ENCODE measurements around the gene FCRL5. TPM values are rescaled to one million over a fixed set of nuclear protein-coding genes. Genes with fewer than 3 reads are reported as not detected.
A peak's percentile ranks its signal among the peaks of the same experiment; 100 is the strongest.
"Not testable (repeated sequence)": the region's sequence is repeated elsewhere in the genome, so short reads cannot be mapped to it uniquely, and the experiment has no call there.

Gene FCRL5
- not detected in 2 replicates for total RNA-seq (2014; rRNA removed)
- not detected for polyA plus RNA-seq (2012)

DNA sequence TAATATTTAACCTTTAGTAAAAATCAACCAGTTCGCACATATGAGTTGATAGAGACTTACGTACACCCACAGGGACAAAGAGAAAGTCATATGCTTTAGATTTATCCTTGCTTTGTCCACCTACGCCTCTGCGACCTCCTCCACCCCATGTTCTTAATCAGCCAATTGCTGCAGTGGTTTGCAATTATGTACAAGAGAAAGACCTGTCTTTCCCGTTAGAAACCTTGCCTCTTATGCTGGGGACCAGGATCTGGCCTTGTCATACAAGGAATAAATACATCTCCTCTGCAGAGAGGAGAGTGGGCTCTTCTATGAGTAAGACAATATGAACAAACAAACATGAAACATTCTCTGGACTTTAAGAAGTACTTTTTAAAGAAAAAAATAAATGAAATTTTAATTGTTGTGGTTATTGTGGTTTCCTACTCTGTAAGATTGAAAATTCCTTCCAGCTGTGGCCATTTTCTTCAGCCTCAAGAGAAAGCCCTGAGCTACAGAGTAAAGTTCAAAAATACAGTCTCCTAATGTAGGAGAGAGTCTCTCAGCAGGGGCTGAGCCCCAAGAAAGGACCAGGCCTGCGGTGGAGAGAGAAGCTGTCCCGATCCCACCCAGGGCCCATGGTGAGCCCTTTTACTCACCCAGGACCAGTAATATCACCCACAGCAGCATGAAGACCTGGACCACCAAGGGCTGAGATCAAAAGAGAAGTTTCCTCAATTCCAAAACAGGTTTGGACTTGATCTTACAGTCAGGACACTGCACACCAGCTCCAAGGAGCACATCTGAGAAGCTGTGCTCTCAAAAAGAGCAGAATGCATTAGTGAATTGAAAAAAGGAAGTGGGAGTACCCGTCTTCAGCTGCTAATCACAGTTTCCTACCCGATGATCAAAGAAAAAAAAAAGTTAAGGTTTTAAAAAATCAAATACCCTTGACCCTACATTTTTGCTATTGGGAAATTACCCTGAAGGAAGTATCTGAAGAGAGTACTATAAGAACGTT, at the start of gene FCRL5:
TSS of gene FCRL5 (minus strand) at position 822 of the 1,000 bp plus-strand sequence. CDS start at position 669, 153 bp downstream.
- no peak for DNase-seq (ENCODE audit: low read depth)

DNA sequence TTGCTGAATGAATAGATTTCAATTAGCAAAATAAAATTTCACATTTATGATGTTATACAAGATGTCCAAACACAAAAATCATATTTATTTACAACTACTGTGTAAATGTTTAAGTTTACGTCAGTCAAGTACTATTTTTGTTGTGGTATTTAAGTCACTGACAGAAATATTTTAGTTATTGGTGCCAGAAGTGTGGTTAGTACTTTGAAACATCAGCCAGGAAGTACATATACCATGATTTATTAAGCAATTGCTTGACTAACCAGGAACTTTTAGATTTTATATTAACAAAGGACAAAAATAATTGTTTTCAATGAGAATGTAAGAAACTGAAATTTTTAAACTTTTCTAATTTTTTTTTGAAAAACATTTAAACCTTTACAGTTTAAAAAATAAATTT, 47.9 kb upstream of the FCRL5 start:
- no peak for DNase-seq (ENCODE audit: low read depth)

DNA sequence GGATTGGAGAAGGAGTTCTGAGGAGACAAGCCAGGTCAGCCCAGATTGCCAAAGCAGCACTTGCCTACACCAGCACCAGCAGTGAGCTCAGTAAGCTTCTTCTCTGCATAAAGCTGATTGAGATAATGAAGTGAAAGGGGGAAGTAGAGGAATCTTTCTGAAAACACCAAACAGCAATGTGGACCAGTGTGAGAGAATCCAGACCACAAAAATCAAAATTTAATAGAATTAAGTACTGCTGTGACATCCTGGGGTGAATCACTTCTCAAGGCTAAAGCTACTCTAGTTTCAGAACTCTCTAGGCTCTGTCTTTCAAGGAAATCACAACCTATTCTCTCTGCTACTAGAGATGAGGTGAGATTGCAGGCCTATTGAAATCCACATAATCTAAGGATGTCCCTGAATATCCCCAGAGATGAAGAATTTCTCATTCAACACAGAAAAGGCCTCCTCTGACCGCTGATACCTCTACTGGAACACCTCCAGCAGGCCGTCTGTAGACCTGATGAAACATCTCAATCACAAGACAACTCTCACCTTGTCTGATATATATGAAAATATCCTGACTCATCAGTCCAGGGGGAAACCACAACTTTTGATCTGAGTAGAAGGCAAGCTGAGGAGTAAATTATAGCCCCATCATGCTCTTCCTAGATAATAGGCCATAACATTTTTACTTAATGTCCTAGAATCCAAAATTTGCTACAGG, 45.8 kb upstream of the FCRL5 start, which contains the start of gene FCRL4:
TSS of gene FCRL4 (minus strand) at position 127 of the 709 bp plus-strand sequence. CDS start 141 bp downstream, outside the sequence.
- DNase-seq (ENCODE audit: low read depth), result no peak

DNA sequence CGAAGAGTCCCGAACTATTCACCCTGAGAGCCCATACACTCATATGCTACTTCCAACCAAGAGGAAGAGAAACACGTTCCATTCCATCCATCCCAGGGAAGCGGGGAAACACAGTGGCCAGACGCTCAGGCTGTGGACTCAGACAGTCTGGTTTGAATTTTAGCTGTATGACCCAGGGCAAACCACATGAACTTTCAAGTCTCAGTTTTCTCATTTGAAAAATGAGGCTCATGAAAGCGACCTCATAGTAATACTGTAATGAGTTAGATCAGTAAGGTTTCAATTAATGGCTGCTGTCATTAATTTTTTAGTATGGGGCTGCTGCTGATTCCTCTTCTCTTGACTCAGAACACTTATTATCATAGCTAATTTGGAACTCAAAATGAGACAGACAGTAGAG, 44.1 kb upstream of the FCRL5 start:
- DNase-seq (ENCODE audit: low read depth), result no peak

DNA sequence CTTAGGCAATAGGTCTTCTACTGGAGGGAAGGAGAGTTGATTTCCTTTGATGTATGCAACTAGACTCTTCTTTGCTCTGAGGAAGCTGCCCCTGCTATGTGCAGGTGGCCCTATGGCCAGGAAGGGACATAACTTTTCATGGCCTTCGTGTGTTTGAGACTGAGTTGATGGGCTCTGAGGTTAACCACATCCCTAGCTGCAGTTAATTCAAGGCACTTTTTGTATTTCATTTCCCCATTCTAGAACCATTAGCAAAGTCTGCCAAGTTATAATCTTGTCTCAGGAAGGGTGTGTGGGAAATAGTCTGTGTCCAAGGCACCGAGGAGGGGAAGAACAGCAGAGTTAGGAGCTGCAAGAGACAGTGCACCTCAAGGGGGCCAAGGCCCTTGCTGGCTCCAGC, 43.0 kb upstream of the FCRL5 start:
- DNase-seq (ENCODE audit: low read depth), result no peak

DNA sequence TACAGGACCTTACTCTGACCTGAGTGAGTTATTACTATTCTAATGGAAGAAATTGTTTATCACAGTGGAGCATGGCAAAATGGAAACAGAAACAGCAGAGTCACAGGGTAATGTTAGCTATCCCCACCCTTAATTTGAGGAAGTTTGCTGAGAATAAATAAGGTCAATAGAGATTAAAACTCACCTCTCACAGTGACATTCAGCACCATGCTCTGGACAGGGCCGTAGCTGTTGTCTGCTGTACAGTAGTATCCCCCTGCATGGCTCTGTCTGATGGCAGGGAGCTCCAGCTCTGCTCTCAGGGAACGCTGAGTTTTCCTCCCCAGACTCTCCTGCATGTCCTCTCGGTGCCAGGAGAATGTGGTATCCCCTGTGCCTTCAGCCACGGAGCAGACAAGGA, 33.7 kb upstream of the FCRL5 start:
- no peak for DNase-seq (ENCODE audit: low read depth)

DNA sequence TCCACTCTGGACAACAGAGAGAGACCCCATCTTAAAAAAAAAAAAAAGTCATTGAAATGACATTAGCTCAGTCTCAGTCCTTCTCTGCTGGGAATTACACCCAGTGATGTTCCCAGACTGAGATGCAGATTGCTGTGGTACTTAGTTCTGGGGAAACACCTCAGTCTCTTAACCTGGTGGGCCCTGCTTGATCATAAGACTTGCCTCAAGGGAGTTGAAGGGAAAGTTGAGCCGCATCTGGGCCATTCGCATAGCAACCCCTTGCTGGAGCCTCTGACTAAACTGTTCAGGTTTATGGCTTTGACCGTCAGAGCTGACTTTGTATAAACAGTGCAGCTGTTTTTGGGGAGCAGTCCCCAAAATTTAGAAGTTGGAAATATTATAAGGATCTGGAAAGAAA, 32.2 kb upstream of the FCRL5 start:
- no peak for DNase-seq (ENCODE audit: low read depth)

DNA sequence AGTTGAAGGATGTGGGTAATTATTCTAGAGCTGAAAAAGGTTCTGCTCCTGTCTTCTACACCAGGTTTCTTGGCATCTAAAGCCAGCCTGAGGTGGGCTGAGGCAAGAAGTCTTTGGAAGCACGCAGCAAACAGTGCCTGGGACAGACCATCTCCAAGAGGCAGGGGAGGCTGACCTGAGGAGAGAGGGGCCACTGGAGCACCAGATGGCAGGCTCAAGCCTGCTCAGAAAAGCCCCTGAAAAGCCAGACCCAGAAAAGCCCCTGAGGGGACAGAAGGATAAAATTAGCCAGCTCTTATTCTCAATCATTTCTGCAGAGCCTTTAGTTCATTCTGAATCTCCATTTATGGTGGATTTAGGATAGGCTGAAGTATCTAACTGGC, 28.5 kb upstream of the FCRL5 start:
- DNase-seq (ENCODE audit: low read depth), result no peak

DNA sequence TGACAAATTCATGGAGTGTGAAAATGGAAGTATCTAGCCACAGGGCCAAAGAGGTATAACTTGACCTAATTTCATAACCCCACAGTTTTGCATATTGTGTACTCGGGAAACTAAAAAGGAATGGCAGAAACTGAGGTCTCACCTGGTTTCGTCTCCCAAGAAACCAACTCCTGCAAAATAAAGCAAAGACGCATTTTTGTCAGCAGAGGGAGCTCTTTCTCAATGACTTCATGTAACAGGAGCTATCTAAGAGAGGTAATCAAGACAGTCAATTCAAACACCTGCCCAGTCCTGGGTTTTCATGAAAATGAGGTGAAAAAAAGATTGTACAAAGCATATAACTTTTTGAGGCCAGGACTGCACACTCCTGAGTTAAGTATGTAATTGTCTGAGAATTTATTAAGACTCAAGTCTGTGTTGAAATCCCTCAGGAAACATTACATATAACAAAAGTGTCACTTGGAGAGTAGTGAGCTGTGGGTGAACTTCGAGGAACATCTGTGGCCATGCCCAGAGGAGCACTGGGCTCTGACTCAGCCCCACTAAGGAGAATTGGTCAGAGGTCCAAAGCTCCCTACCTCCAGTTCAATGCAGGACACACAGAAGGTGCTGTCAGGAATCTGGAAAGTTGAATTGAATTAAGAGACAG, 28.0 kb upstream of the FCRL5 start:
- peak; percentile 48 for DNase-seq (ENCODE audit: low read depth)

DNA sequence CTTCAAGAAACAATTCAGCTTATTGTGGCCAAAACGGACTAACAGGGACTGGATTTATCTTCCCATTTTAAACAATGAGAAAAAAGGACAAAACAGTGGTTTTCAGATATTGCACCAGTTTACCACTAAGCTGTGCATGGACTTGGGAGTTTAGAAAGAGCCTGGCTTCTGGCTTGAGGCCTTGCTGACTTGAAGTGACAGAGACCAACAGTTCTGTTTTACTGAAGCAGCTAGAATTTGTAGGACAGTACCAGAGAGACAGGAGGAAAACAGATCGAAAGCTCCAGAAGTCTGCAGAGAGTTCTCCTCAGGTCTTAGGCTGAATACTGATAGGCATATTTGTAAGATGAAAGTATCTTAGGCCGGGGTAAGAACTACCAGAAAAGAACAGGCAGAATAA, 25.1 kb upstream of the FCRL5 start:
- no peak for DNase-seq (ENCODE audit: low read depth)

DNA sequence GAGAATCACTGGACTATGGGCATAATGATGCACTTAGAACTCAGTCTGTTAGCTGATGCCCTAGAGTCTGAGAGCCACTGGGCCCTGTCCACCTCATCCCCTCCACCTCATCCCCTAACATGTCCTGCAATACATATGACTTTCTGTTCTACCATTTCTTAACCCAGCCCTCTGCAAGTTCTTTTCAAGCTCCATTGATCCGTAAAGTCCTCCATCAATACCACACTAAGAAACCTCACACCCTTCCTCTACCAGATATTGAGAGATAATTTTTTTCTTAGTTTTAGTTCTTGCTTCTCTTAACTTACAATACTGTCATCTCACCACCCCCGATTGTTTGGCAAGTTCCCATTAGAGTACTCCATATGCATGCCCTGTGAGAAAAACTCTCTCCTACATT, 23.4 kb upstream of the FCRL5 start:
- DNase-seq (ENCODE audit: low read depth), result no peak

DNA sequence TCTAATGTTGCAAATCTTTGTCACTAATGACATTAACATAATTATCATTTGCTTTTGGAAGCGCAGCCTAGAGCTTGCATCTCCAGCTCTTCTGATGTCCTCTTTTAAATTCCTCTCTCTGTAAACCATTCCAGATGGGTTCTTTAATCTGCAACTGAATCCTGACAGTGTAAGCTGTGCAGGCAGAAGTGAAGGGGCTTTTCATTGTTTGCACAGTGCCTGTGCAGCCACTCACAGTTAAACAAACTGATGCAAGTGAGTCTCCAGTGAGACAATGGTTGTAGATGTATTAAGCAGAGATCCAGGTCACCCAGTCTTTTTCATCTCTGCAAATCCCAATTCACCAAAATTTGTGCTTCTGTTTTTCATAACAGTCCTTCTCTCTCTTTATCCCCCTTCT, 22.5 kb upstream of the FCRL5 start:
- DNase-seq (ENCODE audit: low read depth), result no peak

DNA sequence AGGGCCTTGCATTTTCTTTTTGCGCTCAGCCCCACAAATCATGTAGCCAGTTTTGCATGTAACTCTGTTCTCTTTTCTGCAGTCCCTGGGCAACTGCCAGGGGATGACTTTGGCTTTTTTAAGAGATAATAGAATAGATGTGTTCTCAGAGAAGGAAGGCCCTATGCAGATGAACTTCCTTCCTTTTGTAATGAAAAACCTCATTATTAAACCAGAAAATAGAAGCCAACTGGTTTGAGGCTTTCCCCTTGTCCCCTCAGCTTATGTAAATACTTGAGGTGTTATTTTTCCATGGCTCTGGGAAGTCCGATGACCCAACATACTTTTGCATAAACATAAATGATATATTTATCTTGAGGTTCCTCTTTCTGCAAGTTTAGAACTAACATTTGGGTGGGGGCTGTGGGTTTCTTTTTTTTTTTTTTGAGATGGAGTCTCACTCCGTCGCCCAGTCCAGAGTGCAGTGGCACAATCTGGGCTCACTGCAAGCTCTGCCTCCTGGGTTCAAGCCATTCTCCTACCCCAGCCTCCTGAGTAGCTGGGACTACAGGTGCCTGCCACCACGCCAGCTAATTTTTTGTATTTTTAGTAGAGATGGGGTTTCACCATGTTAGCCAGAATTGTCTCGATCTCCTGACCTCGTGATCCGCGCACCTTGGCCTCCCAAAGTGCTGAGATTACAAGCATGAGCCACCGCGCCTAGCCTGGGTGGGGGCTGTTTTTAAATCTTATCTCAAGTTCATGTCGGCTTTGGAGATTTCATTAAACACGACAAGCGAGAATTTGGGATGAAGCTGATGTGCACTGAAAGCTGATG, 14.4 kb upstream of the FCRL5 start:
- no peak for DNase-seq (ENCODE audit: low read depth)

DNA sequence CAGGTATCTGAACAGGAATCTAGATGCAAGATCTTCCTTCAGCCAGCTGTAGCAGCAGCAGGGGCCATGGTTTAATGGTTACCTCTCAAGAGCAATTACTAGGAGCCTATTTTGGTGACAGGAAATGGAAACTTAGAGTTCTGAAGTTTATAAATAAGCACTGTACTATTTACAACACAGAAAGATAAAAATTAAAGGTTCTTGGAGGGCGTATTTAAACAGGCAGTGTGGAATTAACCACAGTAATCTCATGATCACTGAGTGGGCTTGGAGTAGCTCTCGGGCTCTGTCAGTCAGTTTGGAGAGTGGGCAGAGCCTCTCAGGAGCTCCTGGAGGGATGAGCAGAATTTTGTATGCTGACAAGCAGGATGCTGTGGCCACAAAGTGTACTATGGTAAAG, 10.2 kb upstream of the FCRL5 start:
- no peak for DNase-seq (ENCODE audit: low read depth)

DNA sequence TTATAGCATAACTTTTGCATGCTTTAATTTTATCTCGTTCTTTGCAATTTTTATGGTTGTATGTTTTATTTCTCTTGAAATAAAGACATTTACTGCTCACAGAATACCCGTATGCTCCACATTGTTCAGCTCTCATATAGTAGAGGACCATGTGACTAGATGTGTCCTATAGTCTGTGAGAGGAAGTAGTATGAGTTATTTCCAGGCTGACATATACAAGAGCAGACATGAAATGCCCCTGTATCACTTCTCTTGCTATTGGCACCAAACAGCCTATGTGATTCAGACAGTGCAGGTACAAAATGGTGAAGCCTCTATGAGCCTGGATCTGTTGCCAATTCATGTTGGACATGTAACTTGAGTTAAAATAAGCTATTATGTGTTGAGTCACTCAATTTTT, 5.8 kb upstream of the FCRL5 start:
- DNase-seq (ENCODE audit: low read depth), result no peak

DNA sequence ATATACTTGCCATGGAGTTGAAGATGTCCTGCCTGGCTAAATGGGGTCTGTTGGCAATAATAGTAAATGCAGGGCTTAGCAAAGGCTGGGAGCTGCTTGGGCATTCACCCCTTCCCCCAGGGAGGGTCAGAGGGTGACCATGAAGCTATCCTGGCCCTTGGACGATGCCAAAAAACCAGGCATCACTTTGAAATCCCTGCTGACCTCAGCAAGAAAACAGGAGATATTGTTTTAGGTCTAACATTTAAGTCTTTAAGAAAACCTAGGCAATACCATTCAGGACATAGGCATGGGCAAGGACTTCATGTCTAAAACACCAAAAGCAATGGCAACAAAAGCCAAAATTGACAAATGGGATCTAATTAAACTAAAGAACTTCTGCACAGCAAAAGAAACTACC, 4.2 kb downstream of the FCRL5 start:
- DNase-seq (ENCODE audit: low read depth), result not testable (repeated sequence)

DNA sequence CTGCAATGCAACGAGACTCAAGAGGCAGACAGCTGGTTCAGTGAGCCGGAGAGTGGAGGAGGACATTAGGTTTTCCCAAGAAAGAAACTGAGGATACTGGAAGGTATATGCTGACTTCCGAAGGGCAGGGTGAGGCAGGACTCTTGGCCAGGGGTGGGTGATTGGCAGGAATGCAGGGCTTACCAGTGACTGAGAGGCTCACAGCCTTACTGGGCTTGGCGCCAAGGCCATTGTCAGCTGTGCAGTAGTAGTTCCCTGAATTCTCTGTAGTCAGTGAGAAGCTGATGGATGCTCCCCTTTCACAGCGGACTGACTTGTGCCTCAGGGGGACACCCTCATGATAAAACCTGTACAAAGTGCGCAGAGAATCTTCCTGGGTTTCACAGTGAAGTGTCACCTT, 9.6 kb downstream of the FCRL5 start:
- DNase-seq (ENCODE audit: low read depth), result no peak

DNA sequence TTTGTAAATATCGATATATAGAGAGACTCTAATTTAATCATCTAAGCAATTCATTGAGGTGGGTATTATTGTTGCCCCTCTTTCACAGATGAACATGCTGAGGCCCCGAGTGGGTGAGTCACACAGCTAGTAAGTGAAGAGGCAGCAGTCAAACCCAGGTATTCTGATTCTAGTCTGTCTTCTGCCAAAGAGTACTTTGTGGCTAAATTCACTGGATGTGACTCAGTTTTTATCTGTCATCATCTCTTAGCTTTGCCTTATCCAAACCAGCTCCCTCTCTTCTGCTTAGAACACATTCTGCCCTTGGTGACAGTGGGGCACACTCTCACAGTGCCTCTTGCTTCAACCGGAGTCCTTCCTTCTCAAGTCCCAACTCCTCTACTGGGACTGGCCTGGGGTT, 11.5 kb downstream of the FCRL5 start:
- DNase-seq (ENCODE audit: low read depth), result no peak

DNA sequence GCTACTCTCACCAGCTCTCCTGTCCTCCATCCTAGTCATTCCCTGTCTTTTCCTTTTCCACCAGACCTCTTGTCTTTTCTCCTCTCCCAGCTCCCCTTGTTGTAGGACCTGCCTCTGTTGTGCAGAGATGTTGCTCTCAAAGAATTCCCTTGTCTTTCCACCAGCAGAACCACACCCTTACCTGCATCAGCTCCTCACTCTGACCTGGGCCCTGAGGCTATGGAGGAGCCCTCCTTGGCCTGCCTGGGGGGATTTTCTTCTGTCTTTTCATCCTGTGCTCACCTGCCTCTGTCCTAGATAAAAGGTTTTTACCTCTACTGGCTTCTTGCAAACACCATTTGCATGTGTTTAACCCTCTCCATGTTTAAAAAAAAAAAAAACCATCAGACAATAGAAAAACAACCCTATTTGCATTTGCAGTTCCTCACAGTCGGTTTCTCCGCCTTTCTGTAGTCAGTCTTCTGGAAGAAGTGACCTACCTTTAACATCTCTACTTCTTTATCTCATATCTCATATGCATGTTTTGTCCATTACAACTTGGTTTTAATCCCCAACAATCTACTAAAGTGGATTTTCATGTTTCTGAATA, 12.1 kb downstream of the FCRL5 start:
- DNase-seq (ENCODE audit: low read depth), result no peak

DNA sequence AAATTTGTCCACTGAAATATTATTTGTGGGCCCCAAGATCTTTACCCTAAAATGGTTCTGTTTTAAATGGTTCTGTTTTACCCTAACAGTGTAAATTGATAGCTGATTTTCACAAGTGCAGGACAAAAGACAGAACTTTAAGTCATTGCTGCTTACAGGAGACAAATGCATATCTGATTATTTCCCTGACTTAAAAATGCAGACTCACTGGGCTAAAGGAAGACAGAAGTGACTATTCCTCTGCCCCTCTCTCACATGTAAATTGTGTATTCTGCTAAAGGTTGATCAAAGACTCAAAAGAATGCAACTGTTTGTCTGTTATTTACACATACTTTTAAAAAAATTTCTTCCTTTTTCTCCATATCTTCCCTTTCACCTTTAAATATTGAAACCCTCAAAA, 12.7 kb downstream of the FCRL5 start:
- no peak for DNase-seq (ENCODE audit: low read depth)

DNA sequence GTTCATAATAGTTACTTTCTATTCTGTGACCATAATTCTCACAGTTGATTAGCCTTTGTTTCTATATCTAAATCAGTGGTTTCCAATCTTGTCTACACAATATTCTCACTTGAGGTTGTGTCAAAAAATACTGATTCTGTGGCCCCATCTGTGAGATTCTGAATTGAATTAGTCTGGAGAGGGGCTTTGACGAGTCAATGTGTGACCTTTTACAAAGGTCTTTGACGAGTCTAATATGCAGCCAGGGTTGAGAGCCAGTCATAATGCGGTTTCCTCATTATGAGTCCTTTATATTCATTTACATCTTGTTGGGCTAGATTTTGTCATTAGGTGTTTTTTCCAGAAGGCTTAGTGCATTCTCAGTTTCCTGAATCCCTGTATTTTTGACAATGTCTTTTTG, 19.7 kb downstream of the FCRL5 start:
- DNase-seq (ENCODE audit: low read depth), result no peak

Data from LHCN-M2 (cell line).